CD4-positive, alpha-beta T cell (primary cell): ENCODE results near the gene CNTFR. TPM values are rescaled to one million over a fixed set of nuclear protein-coding genes. Genes with fewer than 3 reads are reported as not detected.

ENCODE experiments used
- ATAC-seq: fragments of 200-7000 bp; cut with Tn5 transposase; one replicate; pipeline ENCODE4 v1.10.0; 2022; ENCODE audit warnings: mild to moderate bottlenecking; ENCODE audit not compliant: poor library complexity
- CTCF ChIA-PET: fragments of 350-600 bp; sonication (Branson Sonifier 250); formaldehyde crosslinking; loops from one replicate; lab custom pipeline; 2021; ENCODE audit warnings: antibody characterized with exemption, inconsistent platforms; lab: Charles Lee
- POLR2A ChIA-PET: fragments of 350-600 bp; sonication (Branson Sonifier 250); formaldehyde crosslinking; loops from one replicate; lab custom pipeline; 2021; ENCODE audit warnings: antibody characterized with exemption, inconsistent platforms; lab: Charles Lee
- DNase-seq, 14 experiments: peaks; one replicate each; pipeline ENCODE4 v3.0.0-alpha.2; 2013 to 2020; ENCODE audit warnings: mixed read lengths in 2 of 14
- H3K27ac ChIP-seq, 2 donors: one replicate each; pipeline versions ENCODE4 v1.5.1 to v1.7.0; 2013; ENCODE audit warnings: low read length in 2 of 2, low read depth in 1 of 2, mild to moderate bottlenecking in 1 of 2
- H3K27me3 ChIP-seq, 2 experiments: 1 replicate in 1 of 2; 2 replicates in 1 of 2; pipeline versions ENCODE4 v1.6.1 to v1.7.0; 2013; ENCODE audit warnings: low read length in 2 of 2, control low read depth in 1 of 2, mild to moderate bottlenecking in 1 of 2, moderate library complexity in 1 of 2; ENCODE audit not compliant: insufficient read depth in 2 of 2, control insufficient read depth in 1 of 2
- H3K36me3 ChIP-seq: one replicate; pipeline ENCODE4 v1.6.1; 2013; ENCODE audit warnings: low read length, control low read depth; ENCODE audit not compliant: insufficient read depth
- H3K4me1 ChIP-seq: one replicate; pipeline ENCODE4 v1.6.1; 2013; ENCODE audit warnings: low read length, control low read depth; ENCODE audit not compliant: insufficient read depth
- H3K4me3 ChIP-seq: one replicate; pipeline ENCODE4 v1.5.1; 2013; ENCODE audit warnings: mild to moderate bottlenecking, low read length, moderate library complexity
- H3K9me3 ChIP-seq, 2 experiments: 1 replicate in 1 of 2; 2 replicates in 1 of 2; pipeline versions ENCODE4 v1.6.1 to v1.7.0; 2013; ENCODE audit warnings: low read length in 2 of 2, mild to moderate bottlenecking in 2 of 2, control low read depth in 1 of 2, moderate library complexity in 1 of 2; ENCODE audit not compliant: control insufficient read depth in 1 of 2, insufficient read depth in 1 of 2
- H3K27ac Mint-ChIP-seq: one replicate; pipeline ENCODE4 v1.8.0; 2020; ENCODE audit warnings: mixed read lengths
- H3K27me3 Mint-ChIP-seq: one replicate; pipeline ENCODE4 v1.8.0; 2021; ENCODE audit warnings: mixed read lengths
- H3K36me3 Mint-ChIP-seq: one replicate; pipeline ENCODE4 v1.8.0; 2021; ENCODE audit warnings: low read depth, mixed read lengths
- H3K4me1 Mint-ChIP-seq: one replicate; pipeline ENCODE4 v1.8.0; 2021; ENCODE audit warnings: low read depth, mixed read lengths
- H3K4me3 Mint-ChIP-seq: one replicate; pipeline ENCODE4 v1.8.0; 2020; ENCODE audit warnings: mild to moderate bottlenecking, mixed read lengths
- H3K9me3 Mint-ChIP-seq: one replicate; pipeline ENCODE4 v1.8.0; 2020; ENCODE audit warnings: mixed read lengths
- intact Hi-C, 2 experiments: fragments of 100-400 bp; cut with DNase I in 1 of 2; cut with micrococcal nuclease in 1 of 2; formaldehyde crosslinking; loops; one replicate each; pipeline versions ENCODE4 v1.15.1 to v1.9.0; 2023 to 2025; cut with DNase I, micrococcal nuclease
- total RNA-seq, 174 experiments: library from RNA in 2 of 174; stranded (reverse) in 2 of 174; gene quantifications; one replicate each; pipeline ENCODE4 v1.2.3 and lab custom pipeline; 2021 to 2026
- TF ChIP-seq, protein P1 (sequence below): fragments of 200-600 bp; IDR thresholded peaks from one replicate; pipeline ENCODE4 v1.8.0; 2022; ENCODE audit warnings: antibody characterized with exemption, mild to moderate bottlenecking

The CNTFR gene
- total RNA-seq, 2 experiments from 2014 or later, result not detected

DNA sequence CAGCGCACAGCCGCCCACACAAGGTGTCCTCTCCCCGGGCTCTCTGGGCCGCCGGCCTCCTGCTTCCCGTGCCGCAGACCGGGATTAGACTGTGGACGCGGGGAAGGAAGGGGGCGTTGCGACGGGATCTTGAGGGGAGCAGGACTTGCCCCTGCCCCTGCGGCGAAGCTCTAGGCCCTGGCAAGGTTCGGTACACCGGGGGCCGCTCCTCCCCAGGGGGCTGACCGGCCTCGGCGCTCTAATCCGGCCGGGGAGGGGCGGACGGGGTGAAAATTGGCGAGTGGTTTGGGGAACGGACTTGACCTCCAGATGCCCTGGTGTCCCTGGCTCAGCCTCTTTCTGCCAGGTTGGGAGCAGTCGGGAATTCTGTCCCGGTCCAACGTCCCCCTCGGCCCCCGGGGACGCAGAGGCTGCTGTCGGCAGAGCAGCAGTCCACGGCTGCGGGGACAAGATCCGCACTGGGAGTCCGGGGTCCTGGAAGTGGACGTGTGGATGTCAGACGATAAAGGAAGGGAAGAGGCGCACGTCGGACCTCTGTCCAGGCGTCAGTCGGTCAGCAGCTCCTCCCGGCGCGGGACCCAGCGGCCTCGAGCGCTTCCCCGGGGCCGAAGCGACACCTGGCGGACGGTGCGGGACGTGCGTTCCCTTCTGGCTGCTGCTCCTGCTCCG, 1.9 kb upstream of the CNTFR start:
- TF ChIP-seq, protein P1, sequence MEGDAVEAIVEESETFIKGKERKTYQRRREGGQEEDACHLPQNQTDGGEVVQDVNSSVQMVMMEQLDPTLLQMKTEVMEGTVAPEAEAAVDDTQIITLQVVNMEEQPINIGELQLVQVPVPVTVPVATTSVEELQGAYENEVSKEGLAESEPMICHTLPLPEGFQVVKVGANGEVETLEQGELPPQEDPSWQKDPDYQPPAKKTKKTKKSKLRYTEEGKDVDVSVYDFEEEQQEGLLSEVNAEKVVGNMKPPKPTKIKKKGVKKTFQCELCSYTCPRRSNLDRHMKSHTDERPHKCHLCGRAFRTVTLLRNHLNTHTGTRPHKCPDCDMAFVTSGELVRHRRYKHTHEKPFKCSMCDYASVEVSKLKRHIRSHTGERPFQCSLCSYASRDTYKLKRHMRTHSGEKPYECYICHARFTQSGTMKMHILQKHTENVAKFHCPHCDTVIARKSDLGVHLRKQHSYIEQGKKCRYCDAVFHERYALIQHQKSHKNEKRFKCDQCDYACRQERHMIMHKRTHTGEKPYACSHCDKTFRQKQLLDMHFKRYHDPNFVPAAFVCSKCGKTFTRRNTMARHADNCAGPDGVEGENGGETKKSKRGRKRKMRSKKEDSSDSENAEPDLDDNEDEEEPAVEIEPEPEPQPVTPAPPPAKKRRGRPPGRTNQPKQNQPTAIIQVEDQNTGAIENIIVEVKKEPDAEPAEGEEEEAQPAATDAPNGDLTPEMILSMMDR, result peak; percentile 89
- ChIA-PET POLR2A (interaction anchor here (1.0 kb wide), 2 partner anchors 21 to 188 kb away, joined by 3 to 4 read pairs; partner anchors contain the start of gene RPP25L), CTCF (interaction anchor here (1.1 to 2.5 kb wide), 11 partner anchors 12 to 967 kb away, joined by 3 to 11 read pairs (median 4); partner anchors contain the start of gene RPP25L)
- peak; percentile 76 for ATAC-seq
- Histone ChIP-seq H3K4me3 (peak overlapping the region; percentile 63), H3K27ac (no peak overlapping the region), H3K4me1 (peaks cover 30% of the 10 kb centered on the region), H3K9me3 (peaks cover 0 to 17% of the 10 kb centered on the region in 2 experiments), H3K36me3 (no peaks in the 10 kb centered on the region), H3K27me3 (peaks cover 69 to 75% of the 10 kb centered on the region in 2 experiments)
- Mint-ChIP-seq H3K27me3 (peaks cover 83% of the 10 kb centered on the region), H3K4me1 (peaks cover 26% of the 10 kb centered on the region), H3K27ac (no peak overlapping the region), H3K36me3 (no peaks in the 10 kb centered on the region), H3K4me3 (peak overlapping the region; percentile 80), H3K9me3 (no peaks in the 10 kb centered on the region)
- peak; percentile 51 to 87 (median 72) for DNase-seq
- intact Hi-C loops, result loop anchor here (1.0 to 10.0 kb wide), 4 partner anchors 47 to 259 kb away; no protein-coding TSS in a partner anchor

DNA sequence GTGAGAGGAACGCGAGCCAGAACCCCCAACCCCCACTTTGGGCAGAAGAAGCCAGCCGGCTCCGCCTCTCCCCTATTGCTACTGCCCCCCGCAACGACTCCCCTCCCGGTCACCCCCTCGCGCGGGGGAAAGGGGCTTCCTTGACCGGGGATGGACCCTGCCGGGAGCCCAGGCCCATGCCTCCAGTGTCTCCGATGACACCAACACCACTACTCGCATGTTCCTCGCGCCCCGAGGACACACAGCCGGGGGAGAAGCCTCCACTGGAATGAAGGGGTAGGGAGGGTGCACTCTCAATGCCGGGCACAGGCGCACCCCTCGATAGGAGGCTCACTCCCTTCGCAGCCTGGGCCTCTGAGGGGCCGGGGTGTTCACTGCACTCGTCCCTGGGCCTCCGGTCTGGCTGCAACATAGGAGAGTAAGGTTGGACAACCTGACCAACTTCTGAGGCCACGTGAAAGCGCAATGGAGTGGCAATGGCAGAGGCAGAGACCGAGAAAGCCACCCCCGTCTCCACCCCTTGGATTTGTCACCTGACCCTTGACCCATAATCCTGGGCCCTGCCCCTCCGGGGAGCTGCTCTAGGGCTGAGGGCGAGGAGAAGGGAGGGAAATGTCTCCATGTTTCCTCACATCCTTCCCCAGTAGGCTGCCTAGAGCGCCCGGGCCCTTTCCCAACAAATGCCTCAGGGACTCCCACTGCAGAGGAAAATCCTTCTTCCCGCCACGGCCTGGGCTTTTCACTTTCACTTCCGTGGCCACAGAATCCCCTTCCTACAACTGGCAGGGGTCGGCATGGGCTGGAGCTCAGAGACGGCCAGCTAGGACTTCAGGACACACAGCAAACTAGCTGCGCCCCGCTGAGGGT, 1.1 kb upstream of the CNTFR start:
- intact Hi-C loops, result loop anchor here (1.0 to 10.0 kb wide), 4 partner anchors 46 to 258 kb away; no protein-coding TSS in a partner anchor
- Mint-ChIP-seq H3K27me3 (peaks cover 85% of the 10 kb centered on the region), H3K27ac (no peak overlapping the region), H3K36me3 (no peaks in the 10 kb centered on the region), H3K4me1 (peaks cover 26% of the 10 kb centered on the region), H3K4me3 (peak overlapping the region; percentile 80), H3K9me3 (no peaks in the 10 kb centered on the region)
- TF ChIP-seq, protein P1, result no peak
- H3K36me3 ChIP-seq, result no peaks in the 10 kb centered on the region
- ATAC-seq (peak; percentile 16), DNase-seq (peak in 3 of 14 experiments; percentile 14 to 27 (median 19))
- H3K9me3 ChIP-seq, result peaks cover 0 to 17% of the 10 kb centered on the region in 2 experiments
- H3K27ac ChIP-seq, result no peak overlapping the region
- H3K27me3 ChIP-seq, result peaks cover 76 to 83% of the 10 kb centered on the region in 2 experiments
- H3K4me3 ChIP-seq, result peak overlapping the region; percentile 63
- CTCF ChIA-PET, result interaction anchor here (1.1 to 2.5 kb wide), 6 partner anchors 21 to 187 kb away, joined by 3 to 11 read pairs (median 8); partner anchors contain the start of gene RPP25L
- peaks cover 30% of the 10 kb centered on the region for H3K4me1 ChIP-seq
- POLR2A ChIA-PET, result interaction anchor here (1.0 kb wide), 1 partner anchor 21 kb away, joined by 3 read pairs; the partner anchor contains the start of gene RPP25L
